ENCODE data around the gene SELENOW. TPM values are rescaled to one million over a fixed set of nuclear protein-coding genes. Genes with fewer than 3 reads are reported as not detected.

The SELENOW gene
- total RNA-seq, 4 donors from 2014 or later, result 730 to 1,512 (median 1,402) TPM

GRCh38 chr19:47752440-47753211 lies 25.9 kb upstream of the SELENOW start:
- Histone ChIP-seq H3K36me3 (peaks cover 0 to 96% of the 10 kb centered on the region in 2 donors), H3K27ac (no peak overlapping the region), H3K4me3 (no peak overlapping the region), H3K4me1 (no peaks in the 10 kb centered on the region), H3K9me3 (no peaks in the 10 kb centered on the region), H3K27me3 (no peaks in the 10 kb centered on the region)
- intact Hi-C loops (cut with DNase I; ENCODE audit: low total_unique reads), result no loop called here
- no peak for ATAC-seq
- in situ Hi-C loops (cut with MboI; ENCODE audit: low sequenced_read_pairs in 4 of 4), result no loop called here
- no peak for TF ChIP-seq POLR2A (IDR thresholded peaks at IDR 0.05)
- no peak for TF ChIP-seq CTCF (IDR thresholded peaks at IDR 0.05 in 4 of 5, conservative IDR thresholded peaks at IDR 0.05 in 1 of 5)
- DNase-seq, result no peak

- H3K27ac ChIP-seq, result no peak overlapping the region
- ATAC-seq (no peak), DNase-seq (no peak)
- TF ChIP-seq POLR2A (IDR thresholded peaks at IDR 0.05) (no peak), CTCF (IDR thresholded peaks at IDR 0.05 in 4 of 5, conservative IDR thresholded peaks at IDR 0.05 in 1 of 5) (no peak)
- H3K27me3 ChIP-seq, result no peaks in the 10 kb centered on the region
- intact Hi-C loops (cut with DNase I; ENCODE audit: low total_unique reads), result no loop called here
- H3K4me3 ChIP-seq, result no peak overlapping the region
- H3K4me1 ChIP-seq, result peaks cover 0 to 8% of the 10 kb centered on the region in 2 donors
- H3K36me3 ChIP-seq, result peaks cover 0 to 100% of the 10 kb centered on the region in 2 donors
- no peaks in the 10 kb centered on the region for H3K9me3 ChIP-seq
- in situ Hi-C loops (cut with MboI; ENCODE audit: low sequenced_read_pairs in 4 of 4), result no loop called here
Observed at GRCh38 chr19:47754206-47755064, 24.1 kb upstream of the SELENOW start.

- in situ Hi-C loops (cut with MboI; ENCODE audit: low sequenced_read_pairs in 4 of 4) (no loop called here), intact Hi-C loops (cut with DNase I; ENCODE audit: low total_unique reads) (no loop called here)
- ATAC-seq, result no peak
- Histone ChIP-seq H3K27ac (no peak overlapping the region), H3K36me3 (peaks cover 0 to 93% of the 10 kb centered on the region in 2 donors), H3K9me3 (no peaks in the 10 kb centered on the region), H3K4me1 (peaks cover 0 to 8% of the 10 kb centered on the region in 2 donors), H3K27me3 (no peaks in the 10 kb centered on the region), H3K4me3 (no peak overlapping the region)
- TF ChIP-seq POLR2A (IDR thresholded peaks at IDR 0.05) (no peak), CTCF (IDR thresholded peaks at IDR 0.05 in 4 of 5, conservative IDR thresholded peaks at IDR 0.05 in 1 of 5) (no peak)
- DNase-seq, result no peak
Observed at GRCh38 chr19:47755065-47755761, 23.3 kb upstream of the SELENOW start.

- intact Hi-C loops (cut with DNase I; ENCODE audit: low total_unique reads), result no loop called here
- in situ Hi-C loops (cut with MboI; ENCODE audit: low sequenced_read_pairs in 4 of 4), result no loop called here
- H3K27me3 ChIP-seq, result no peaks in the 10 kb centered on the region
- H3K36me3 ChIP-seq, result peaks cover 0 to 85% of the 10 kb centered on the region in 2 donors
- ATAC-seq, result no peak
- H3K9me3 ChIP-seq, result no peaks in the 10 kb centered on the region
- no peak overlapping the region for H3K27ac ChIP-seq
- no peak overlapping the region for H3K4me3 ChIP-seq
- DNase-seq, result no peak
- H3K4me1 ChIP-seq, result peaks cover 0 to 8% of the 10 kb centered on the region in 2 donors
- no peak for TF ChIP-seq POLR2A (IDR thresholded peaks at IDR 0.05)
- TF ChIP-seq CTCF (IDR thresholded peaks at IDR 0.05 in 4 of 5, conservative IDR thresholded peaks at IDR 0.05 in 1 of 5), result no peak
Observed at GRCh38 chr19:47755762-47756626, 22.5 kb upstream of the SELENOW start.

All from gastrocnemius medialis (tissue), 4 donors.